Hepatocyte (in vitro differentiated cells): Measurements from ENCODE around the gene ITGB4.

Source experiments
- EZH2 ChIP-seq: fragments of 200-600 bp; sonication (generic); IDR thresholded peaks from 2 replicates; pipeline ENCODE4 v1.6.1; 2016; ENCODE audit warnings: antibody characterized with exemption, mild to moderate bottlenecking, borderline replicate concordance
- TF ChIP-seq, protein P1 (sequence below): fragments of 200-600 bp; sonication (generic); IDR thresholded peaks from 2 replicates; pipeline ENCODE4 v1.5.1; 2016; ENCODE audit warnings: antibody characterized with exemption, mild to moderate bottlenecking; ENCODE audit not compliant: poor library complexity

DNA sequence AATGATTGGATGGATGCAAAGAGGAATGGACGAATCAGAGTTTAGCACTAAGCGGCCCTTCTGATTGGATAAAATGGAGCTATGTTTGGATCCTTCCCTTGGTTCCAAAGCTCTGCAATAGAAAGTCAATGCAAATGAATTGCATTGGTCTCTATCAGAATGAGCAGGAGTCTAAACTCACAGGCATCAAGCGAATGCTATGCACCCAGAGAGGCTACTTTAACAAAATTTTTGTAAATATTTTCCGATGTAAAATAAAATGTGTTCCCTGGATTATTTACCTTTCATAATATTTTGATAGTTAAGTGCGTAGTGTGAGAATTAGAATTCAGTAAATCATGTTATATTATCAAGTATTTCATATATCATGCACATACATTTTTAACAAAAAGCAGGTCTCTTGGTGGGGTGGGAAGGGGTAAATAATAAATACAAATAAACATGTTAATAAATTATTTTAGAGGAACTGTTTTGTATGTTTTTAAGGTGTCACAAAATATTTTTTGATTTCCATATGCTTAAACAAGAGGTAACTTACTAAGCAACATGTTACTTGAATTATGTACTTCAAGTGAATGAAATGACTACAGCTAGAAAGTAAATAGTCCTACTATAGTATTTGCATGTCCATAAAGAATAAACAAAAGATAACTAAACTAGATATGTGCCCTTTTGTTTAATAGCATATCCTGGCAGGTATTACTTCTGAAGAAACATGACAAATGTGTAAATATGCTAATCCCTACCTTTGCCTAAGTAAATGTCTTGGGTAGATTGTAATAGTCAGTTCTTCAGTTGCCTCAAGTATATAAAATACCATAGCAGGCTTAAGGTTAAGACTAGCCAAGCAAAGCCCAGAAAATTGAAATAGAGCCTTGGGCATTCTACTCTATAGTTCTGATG lies 59.0 kb downstream of the ITGB4 start:
- TF ChIP-seq, protein P1, sequence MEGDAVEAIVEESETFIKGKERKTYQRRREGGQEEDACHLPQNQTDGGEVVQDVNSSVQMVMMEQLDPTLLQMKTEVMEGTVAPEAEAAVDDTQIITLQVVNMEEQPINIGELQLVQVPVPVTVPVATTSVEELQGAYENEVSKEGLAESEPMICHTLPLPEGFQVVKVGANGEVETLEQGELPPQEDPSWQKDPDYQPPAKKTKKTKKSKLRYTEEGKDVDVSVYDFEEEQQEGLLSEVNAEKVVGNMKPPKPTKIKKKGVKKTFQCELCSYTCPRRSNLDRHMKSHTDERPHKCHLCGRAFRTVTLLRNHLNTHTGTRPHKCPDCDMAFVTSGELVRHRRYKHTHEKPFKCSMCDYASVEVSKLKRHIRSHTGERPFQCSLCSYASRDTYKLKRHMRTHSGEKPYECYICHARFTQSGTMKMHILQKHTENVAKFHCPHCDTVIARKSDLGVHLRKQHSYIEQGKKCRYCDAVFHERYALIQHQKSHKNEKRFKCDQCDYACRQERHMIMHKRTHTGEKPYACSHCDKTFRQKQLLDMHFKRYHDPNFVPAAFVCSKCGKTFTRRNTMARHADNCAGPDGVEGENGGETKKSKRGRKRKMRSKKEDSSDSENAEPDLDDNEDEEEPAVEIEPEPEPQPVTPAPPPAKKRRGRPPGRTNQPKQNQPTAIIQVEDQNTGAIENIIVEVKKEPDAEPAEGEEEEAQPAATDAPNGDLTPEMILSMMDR, result no peak
- TF ChIP-seq EZH2, result no peak
